ENCODE results near the gene CD163. TPM values are rescaled to one million over a fixed set of nuclear protein-coding genes. Genes with fewer than 3 reads are reported as not detected.

Gene CD163
- total RNA-seq, 1 donor from 2014 or later, result not detected

GRCh38 chr12:7501031-7501588 lies 2.5 kb downstream of the CD163 start:
- no peak for DNase-seq (ENCODE audit: low read depth)
- no peak for TF ChIP-seq CTCF (conservative IDR thresholded peaks at IDR 0.05; ENCODE audit: low read depth, low read length)
- no peak overlapping the region for H3K4me3 ChIP-seq (ENCODE audit: low read depth, low read length)

GRCh38 chr12:7499636-7500035 lies 3.9 kb downstream of the CD163 start:
- no peak for DNase-seq (ENCODE audit: low read depth)
- no peak overlapping the region for H3K4me3 ChIP-seq (ENCODE audit: low read depth, low read length)
- TF ChIP-seq CTCF (conservative IDR thresholded peaks at IDR 0.05; ENCODE audit: low read depth, low read length), result no peak

GRCh38 chr12:7498809-7499208 lies 4.8 kb downstream of the CD163 start:
- no peak overlapping the region for H3K4me3 ChIP-seq (ENCODE audit: low read depth, low read length)
- TF ChIP-seq CTCF (conservative IDR thresholded peaks at IDR 0.05; ENCODE audit: low read depth, low read length), result no peak
- DNase-seq (ENCODE audit: low read depth), result no peak

GRCh38 chr12:7497661-7498060 lies 5.9 kb downstream of the CD163 start:
- DNase-seq (ENCODE audit: low read depth), result no peak
- H3K4me3 ChIP-seq (ENCODE audit: low read depth, low read length), result no peak overlapping the region
- TF ChIP-seq CTCF (conservative IDR thresholded peaks at IDR 0.05; ENCODE audit: low read depth, low read length), result no peak

GRCh38 chr12:7496451-7496850 lies 7.1 kb downstream of the CD163 start:
- TF ChIP-seq CTCF (conservative IDR thresholded peaks at IDR 0.05; ENCODE audit: low read depth, low read length), result no peak
- no peak overlapping the region for H3K4me3 ChIP-seq (ENCODE audit: low read depth, low read length)
- DNase-seq (ENCODE audit: low read depth), result no peak

- no peak for DNase-seq (ENCODE audit: low read depth)
- no peak for TF ChIP-seq CTCF (conservative IDR thresholded peaks at IDR 0.05; ENCODE audit: low read depth, low read length)
- no peak overlapping the region for H3K4me3 ChIP-seq (ENCODE audit: low read depth, low read length)
Measured at GRCh38 chr12:7495136-7495535, 8.4 kb downstream of the CD163 start.

- no peak overlapping the region for H3K4me3 ChIP-seq (ENCODE audit: low read depth, low read length)
- no peak for DNase-seq (ENCODE audit: low read depth)
- no peak for TF ChIP-seq CTCF (conservative IDR thresholded peaks at IDR 0.05; ENCODE audit: low read depth, low read length)
Measured at GRCh38 chr12:7493006-7493405, 10.6 kb downstream of the CD163 start.

All from epithelial cell of proximal tubule (primary cell).